Trophoblast cell (in vitro differentiated cells and primary cell): ENCODE results near the gene UBE2L3.

Source experiments
- DNase-seq, 2 donors: peaks; one replicate each; pipeline ENCODE4 v3.0.0-alpha.2; 2016
- H2AFZ ChIP-seq: 2 replicates; pipeline ENCODE4 v1.6.1; 2013; ENCODE audit warnings: low read length, moderate library complexity, mild to moderate bottlenecking; ENCODE audit not compliant: insufficient read depth, poor library complexity
- H2AK5ac ChIP-seq: 2 replicates; pipeline ENCODE4 v1.6.1; 2013; ENCODE audit warnings: mild to moderate bottlenecking, low read length
- H2BK120ac ChIP-seq: 2 replicates; pipeline ENCODE4 v1.6.1; 2013; ENCODE audit warnings: low read length, mild to moderate bottlenecking, moderate library complexity; ENCODE audit not compliant: insufficient read depth, poor library complexity
- H2BK12ac ChIP-seq: 2 replicates; pipeline ENCODE4 v1.6.1; 2013; ENCODE audit warnings: mild to moderate bottlenecking, low read length, moderate library complexity
- H2BK5ac ChIP-seq: 2 replicates; pipeline ENCODE4 v1.6.1; 2013; ENCODE audit warnings: low read length, low read depth, moderate library complexity, mild to moderate bottlenecking; ENCODE audit not compliant: poor library complexity
- H3K14ac ChIP-seq: 2 replicates; pipeline ENCODE4 v1.6.1; 2013; ENCODE audit warnings: mild to moderate bottlenecking, low read length
- H3K18ac ChIP-seq: 2 replicates; pipeline ENCODE4 v1.6.1; 2013; ENCODE audit warnings: mild to moderate bottlenecking, low read length
- H3K23ac ChIP-seq: 2 replicates; pipeline ENCODE4 v1.6.1; 2013; ENCODE audit warnings: low read length
- H3K27ac ChIP-seq: 2 replicates; pipeline ENCODE4 v1.5.1; 2013; ENCODE audit warnings: low read depth, mild to moderate bottlenecking, inconsistent platforms, low read length, moderate library complexity
- H3K27me3 ChIP-seq: 2 replicates; pipeline ENCODE4 v1.6.1; 2013; ENCODE audit warnings: inconsistent platforms, mild to moderate bottlenecking, low read length, moderate library complexity; ENCODE audit not compliant: insufficient read depth
- H3K36me3 ChIP-seq, 2 experiments: 1 replicate in 1 of 2; 2 replicates in 1 of 2; pipeline ENCODE4 v1.6.1; 2013; ENCODE audit warnings: low read length in 2 of 2, mild to moderate bottlenecking in 2 of 2, moderate library complexity in 1 of 2; ENCODE audit not compliant: insufficient read depth in 2 of 2, control insufficient read depth in 1 of 2
- H3K4ac ChIP-seq: 2 replicates; pipeline ENCODE4 v1.6.1; 2013; ENCODE audit warnings: low read depth, mild to moderate bottlenecking, low read length, moderate library complexity
- H3K4me1 ChIP-seq, 2 experiments: 1 replicate in 1 of 2; 2 replicates in 1 of 2; pipeline ENCODE4 v1.6.1; 2013; ENCODE audit warnings: low read length in 2 of 2, mild to moderate bottlenecking in 2 of 2, moderate library complexity in 1 of 2; ENCODE audit not compliant: insufficient read depth in 2 of 2, control insufficient read depth in 1 of 2
- H3K4me2 ChIP-seq: 2 replicates; pipeline ENCODE4 v1.6.1; 2013; ENCODE audit warnings: inconsistent platforms, mild to moderate bottlenecking, low read length, moderate library complexity
- H3K4me3 ChIP-seq: 2 replicates; pipeline ENCODE4 v1.5.1; 2013; ENCODE audit warnings: mild to moderate bottlenecking, low read depth, low read length, inconsistent platforms
- H3K79me1 ChIP-seq: one replicate; pipeline ENCODE4 v1.6.1; 2013; ENCODE audit warnings: low read length
- H3K79me2 ChIP-seq: 2 replicates; pipeline ENCODE4 v1.6.1; 2013; ENCODE audit warnings: low read length, mild to moderate bottlenecking; ENCODE audit not compliant: control insufficient read depth, insufficient read depth, poor library complexity
- H3K9ac ChIP-seq: 2 replicates; pipeline ENCODE4 v1.6.1; 2013; ENCODE audit warnings: mild to moderate bottlenecking, low read length
- H3K9me3 ChIP-seq: 2 replicates; pipeline ENCODE4 v1.6.1; 2013; ENCODE audit warnings: low read depth, mild to moderate bottlenecking, control low read depth, inconsistent platforms, low read length; ENCODE audit not compliant: insufficient read depth
- H4K12ac ChIP-seq: 2 replicates; pipeline ENCODE4 v1.6.1; 2013; ENCODE audit warnings: low read depth, mild to moderate bottlenecking, low read length, moderate library complexity
- H4K8ac ChIP-seq: 2 replicates; pipeline ENCODE4 v1.6.1; 2013; ENCODE audit warnings: low read depth, mild to moderate bottlenecking, low read length, moderate library complexity
- H4K91ac ChIP-seq: one replicate; pipeline ENCODE4 v1.6.1; 2013; ENCODE audit warnings: low read depth, mild to moderate bottlenecking, low read length, moderate library complexity
- WGBS: extraction: QIAGEN DNeasy Blood & Tissue Kit; methylation state at CpG from one replicate; pipeline ENCODE4 v1.1.7; 2013; ENCODE audit warnings: missing lambda C conversion rate; ENCODE audit not compliant: insufficient read length, insufficient coverage; ENCODE audit errors: extremely low coverage; 5-methylcytosine and 5-hydroxymethylcytosine counted together

Gene UBE2L3

GRCh38 chr22:21633481-21633880 lies 66.0 kb downstream of the UBE2L3 start:
- H3K9ac ChIP-seq = peak overlapping the region; percentile 19
- no peak overlapping the region for H3K18ac ChIP-seq
- peaks cover 5 to 7% of the 10 kb centered on the region in 2 experiments for H3K4me1 ChIP-seq
- H3K4ac ChIP-seq = no peak overlapping the region
- H3K14ac ChIP-seq = no peak overlapping the region
- no peak overlapping the region for H4K12ac ChIP-seq
- H3K27ac ChIP-seq = no peak overlapping the region
- DNase-seq = no peak
- peaks cover under 1 to 1% of the 10 kb centered on the region in 2 experiments for H3K36me3 ChIP-seq
- no peak overlapping the region for H3K4me3 ChIP-seq
- H2AK5ac ChIP-seq = no peak overlapping the region
- H3K4me2 ChIP-seq = no peak overlapping the region
- H3K9me3 ChIP-seq = peaks cover 11% of the 10 kb centered on the region
- H2BK120ac ChIP-seq = no peak overlapping the region
- H2BK5ac ChIP-seq = no peak overlapping the region
- no CpG with 5 or more reads among the region's 4 CpGs for WGBS
- H4K91ac ChIP-seq = no peak overlapping the region
- H3K23ac ChIP-seq = no peak overlapping the region
- peaks cover 8% of the 10 kb centered on the region for H3K79me2 ChIP-seq
- H2AFZ ChIP-seq = no peak overlapping the region
- H3K27me3 ChIP-seq = no peaks in the 10 kb centered on the region
- H2BK12ac ChIP-seq = no peak overlapping the region
- H4K8ac ChIP-seq = no peak overlapping the region
- H3K79me1 ChIP-seq = peaks cover 7% of the 10 kb centered on the region

- Histone ChIP-seq H3K9ac (no peak overlapping the region), H3K14ac (no peak overlapping the region), H3K18ac (no peak overlapping the region), H4K8ac (no peak overlapping the region), H3K4me3 (no peak overlapping the region), H4K12ac (no peak overlapping the region), H3K4ac (no peak overlapping the region), H2BK120ac (no peak overlapping the region), H2BK5ac (no peak overlapping the region), H2AK5ac (no peak overlapping the region), H3K9me3 (peaks cover 8% of the 10 kb centered on the region), H4K91ac (no peak overlapping the region), H3K4me1 (peaks cover under 1 to 1% of the 10 kb centered on the region in 2 experiments), H3K27me3 (no peaks in the 10 kb centered on the region), H2BK12ac (no peak overlapping the region), H3K36me3 (no peaks in the 10 kb centered on the region), H3K79me1 (peaks cover 5% of the 10 kb centered on the region), H3K4me2 (no peak overlapping the region), H3K79me2 (peaks cover 5% of the 10 kb centered on the region), H2AFZ (no peak overlapping the region), H3K27ac (no peak overlapping the region), H3K23ac (no peak overlapping the region)
- WGBS = no CpG with 5 or more reads among the region's 16 CpGs
- DNase-seq = no peak
These were observed 66.6 kb downstream of the UBE2L3 start for GRCh38 chr22:21634081-21634480.

GRCh38 chr22:21634844-21635243 lies 67.3 kb downstream of the UBE2L3 start:
- no CpG with 5 or more reads among the region's 19 CpGs for WGBS
- H3K9ac ChIP-seq = no peak overlapping the region
- H3K79me1 ChIP-seq = no peaks in the 10 kb centered on the region
- no peak overlapping the region for H3K27ac ChIP-seq
- H3K36me3 ChIP-seq = no peaks in the 10 kb centered on the region
- H2AFZ ChIP-seq = no peak overlapping the region
- H4K12ac ChIP-seq = no peak overlapping the region
- no peak overlapping the region for H3K14ac ChIP-seq
- no peaks in the 10 kb centered on the region for H3K79me2 ChIP-seq
- H2BK12ac ChIP-seq = no peak overlapping the region
- DNase-seq = no peak
- no peak overlapping the region for H2AK5ac ChIP-seq
- H3K4me2 ChIP-seq = no peak overlapping the region
- no peak overlapping the region for H4K91ac ChIP-seq
- no peaks in the 10 kb centered on the region for H3K4me1 ChIP-seq
- H3K4ac ChIP-seq = no peak overlapping the region
- no peak overlapping the region for H4K8ac ChIP-seq
- H3K18ac ChIP-seq = no peak overlapping the region
- no peaks in the 10 kb centered on the region for H3K27me3 ChIP-seq
- no peak overlapping the region for H3K23ac ChIP-seq
- no peak overlapping the region for H3K4me3 ChIP-seq
- no peak overlapping the region for H2BK120ac ChIP-seq
- H2BK5ac ChIP-seq = no peak overlapping the region
- H3K9me3 ChIP-seq = peaks cover 5% of the 10 kb centered on the region

GRCh38 chr22:21635771-21636510 lies 68.4 kb downstream of the UBE2L3 start:
- Histone ChIP-seq H4K8ac (no peak overlapping the region), H2AK5ac (no peak overlapping the region), H2BK5ac (no peak overlapping the region), H3K79me2 (no peaks in the 10 kb centered on the region), H3K36me3 (no peaks in the 10 kb centered on the region), H2BK120ac (no peak overlapping the region), H3K23ac (no peak overlapping the region), H3K4me1 (no peaks in the 10 kb centered on the region), H3K27ac (no peak overlapping the region), H3K9me3 (peaks cover 5% of the 10 kb centered on the region), H3K27me3 (no peaks in the 10 kb centered on the region), H2AFZ (no peak overlapping the region), H2BK12ac (no peak overlapping the region), H3K14ac (no peak overlapping the region), H3K4ac (no peak overlapping the region), H3K4me2 (no peak overlapping the region), H4K12ac (no peak overlapping the region), H4K91ac (no peak overlapping the region), H3K4me3 (peak overlapping the region; percentile 44), H3K79me1 (no peaks in the 10 kb centered on the region), H3K9ac (no peak overlapping the region), H3K18ac (no peak overlapping the region)
- WGBS = no CpG with 5 or more reads among the region's 15 CpGs
- DNase-seq = no peak
